ENCODE measurements around the gene SUGP1. TPM values are rescaled to one million over a fixed set of nuclear protein-coding genes. Genes with fewer than 3 reads are reported as not detected.
"Not testable (repeated sequence)": the region's sequence is repeated elsewhere in the genome, so short reads cannot be mapped to it uniquely, and the experiment has no call there.

Gene SUGP1
- total RNA-seq, 1 experiment from 2014 or later, result 29.3 TPM

GRCh38 chr19:19262190-19263057 is 57.9 kb downstream of the SUGP1 start:
- no peak for DNase-seq (ENCODE audit: low read depth)

- DNase-seq (ENCODE audit: low read depth), result no peak
Observed at GRCh38 chr19:19261350-19262189, 58.7 kb downstream of the SUGP1 start.

- no peak for DNase-seq (ENCODE audit: low read depth)
Observed at GRCh38 chr19:19260417-19261214, 59.7 kb downstream of the SUGP1 start.

- peak; percentile 45 for DNase-seq (ENCODE audit: low read depth)
Observed at GRCh38 chr19:19259741-19260140, 60.6 kb downstream of the SUGP1 start.

GRCh38 chr19:19258589-19259338 is 61.5 kb downstream of the SUGP1 start:
- no peak for DNase-seq (ENCODE audit: low read depth)

GRCh38 chr19:19257836-19258588 is 62.3 kb downstream of the SUGP1 start:
- DNase-seq (ENCODE audit: low read depth), result no peak

GRCh38 chr19:19257137-19257536 is 63.2 kb downstream of the SUGP1 start:
- DNase-seq (ENCODE audit: low read depth), result no peak

- peak; percentile 12 for DNase-seq (ENCODE audit: low read depth)
Observed at GRCh38 chr19:19256072-19256969, 64.0 kb downstream of the SUGP1 start.

GRCh38 chr19:19253409-19253808 is 66.9 kb downstream of the SUGP1 start:
- DNase-seq (ENCODE audit: low read depth), result not testable (repeated sequence)

- DNase-seq (ENCODE audit: low read depth), result no peak
Observed at GRCh38 chr19:19250196-19250801, 70.0 kb downstream of the SUGP1 start.

- no peak for DNase-seq (ENCODE audit: low read depth)
Observed at GRCh38 chr19:19240476-19240875, 79.8 kb downstream of the SUGP1 start.

GRCh38 chr19:19239675-19240074 is 80.6 kb downstream of the SUGP1 start:
- no peak for DNase-seq (ENCODE audit: low read depth)

- DNase-seq (ENCODE audit: low read depth), result no peak
Observed at GRCh38 chr19:19238126-19238894, 82.0 kb downstream of the SUGP1 start.

GRCh38 chr19:19236173-19236572 is 84.1 kb downstream of the SUGP1 start:
- DNase-seq (ENCODE audit: low read depth), result no peak

- no peak for DNase-seq (ENCODE audit: low read depth)
Observed at GRCh38 chr19:19234220-19234816, 86.0 kb downstream of the SUGP1 start.

- no peak for DNase-seq (ENCODE audit: low read depth)
Observed at GRCh38 chr19:19232261-19232721, 88.0 kb downstream of the SUGP1 start.

GRCh38 chr19:19230999-19231398 is 89.3 kb downstream of the SUGP1 start:
- no peak for DNase-seq (ENCODE audit: low read depth)

GRCh38 chr19:19229701-19230100 is 90.6 kb downstream of the SUGP1 start:
- DNase-seq (ENCODE audit: low read depth), result no peak
